Activated T-cell treated with anti-CD3 and anti-CD28 coated beads, Interleukin-2, amount 50 U/mL, for 72 hours (primary cell): ENCODE results near the gene RNPS1. TPM values are rescaled to one million over a fixed set of nuclear protein-coding genes. Genes with fewer than 3 reads are reported as not detected.
"Not testable (repeated sequence)": the region's sequence is repeated elsewhere in the genome, so short reads cannot be mapped to it uniquely, and the experiment has no call there.

ENCODE experiments used
- ATAC-seq, 2 donors: fragments of 150-1000 bp; cut with Tn5 transposase; replicated peaks in 1 of 2; 2 replicates each; pipeline ENCODE4 v1.10.0; 2021; ENCODE audit warnings: moderate library complexity in 2 of 2, mild to moderate bottlenecking in 1 of 2
- DNase-seq, 2 donors: peaks; one replicate each; pipeline ENCODE4 v3.0.0; 2021 to 2022; ENCODE audit warnings: mixed read lengths in 1 of 2
- H3K27ac Mint-ChIP-seq: one replicate; pipeline ENCODE4 v1.8.0; 2022; ENCODE audit warnings: mild to moderate bottlenecking, moderate library complexity, mixed read lengths
- H3K27me3 Mint-ChIP-seq: one replicate; pipeline ENCODE4 v1.8.0; 2022; ENCODE audit warnings: low read depth, mixed read lengths
- H3K36me3 Mint-ChIP-seq, 2 donors: one replicate each; pipeline ENCODE4 v1.8.0; 2022; ENCODE audit warnings: mixed read lengths in 2 of 2, mild to moderate bottlenecking in 1 of 2; ENCODE audit not compliant: insufficient read depth in 2 of 2
- H3K4me1 Mint-ChIP-seq: one replicate; pipeline ENCODE4 v1.8.0; 2022; ENCODE audit warnings: low read depth, mixed read lengths
- H3K4me3 Mint-ChIP-seq, 2 donors: one replicate each; pipeline ENCODE4 v1.8.0; 2022; ENCODE audit warnings: mild to moderate bottlenecking in 2 of 2, mixed read lengths in 2 of 2, moderate library complexity in 2 of 2
- H3K9me3 Mint-ChIP-seq, 2 donors: one replicate each; pipeline ENCODE4 v1.8.0; 2022; ENCODE audit warnings: mixed read lengths in 2 of 2
- total RNA-seq, 2 donors: library from RNA; stranded (reverse); gene quantifications; one replicate each; pipeline ENCODE4 v1.2.3, GENCODE V29; 2022

Gene RNPS1
- total RNA-seq, 2 donors from 2014 or later = 336 to 361 TPM

GRCh38 chr16:2242598-2242997 is 25.3 kb downstream of the RNPS1 start:
- peak overlapping the region; percentile 24 for H3K27ac Mint-ChIP-seq
- H3K27me3 Mint-ChIP-seq = no peaks in the 10 kb centered on the region
- no peak for DNase-seq
- ATAC-seq = no peak
- H3K36me3 Mint-ChIP-seq = peaks cover 0 to 1% of the 10 kb centered on the region in 2 donors
- no peaks in the 10 kb centered on the region for H3K4me1 Mint-ChIP-seq
- H3K9me3 Mint-ChIP-seq = no peaks in the 10 kb centered on the region
- H3K4me3 Mint-ChIP-seq = no peak overlapping the region

- H3K9me3 Mint-ChIP-seq, H3K4me1 Mint-ChIP-seq, H3K27me3 Mint-ChIP-seq, H3K27ac Mint-ChIP-seq, H3K4me3 Mint-ChIP-seq, H3K36me3 Mint-ChIP-seq, DNase-seq, ATAC-seq: not testable (repeated sequence)
Measured at GRCh38 chr16:2240331-2240730, 27.6 kb downstream of the RNPS1 start.

DNA sequence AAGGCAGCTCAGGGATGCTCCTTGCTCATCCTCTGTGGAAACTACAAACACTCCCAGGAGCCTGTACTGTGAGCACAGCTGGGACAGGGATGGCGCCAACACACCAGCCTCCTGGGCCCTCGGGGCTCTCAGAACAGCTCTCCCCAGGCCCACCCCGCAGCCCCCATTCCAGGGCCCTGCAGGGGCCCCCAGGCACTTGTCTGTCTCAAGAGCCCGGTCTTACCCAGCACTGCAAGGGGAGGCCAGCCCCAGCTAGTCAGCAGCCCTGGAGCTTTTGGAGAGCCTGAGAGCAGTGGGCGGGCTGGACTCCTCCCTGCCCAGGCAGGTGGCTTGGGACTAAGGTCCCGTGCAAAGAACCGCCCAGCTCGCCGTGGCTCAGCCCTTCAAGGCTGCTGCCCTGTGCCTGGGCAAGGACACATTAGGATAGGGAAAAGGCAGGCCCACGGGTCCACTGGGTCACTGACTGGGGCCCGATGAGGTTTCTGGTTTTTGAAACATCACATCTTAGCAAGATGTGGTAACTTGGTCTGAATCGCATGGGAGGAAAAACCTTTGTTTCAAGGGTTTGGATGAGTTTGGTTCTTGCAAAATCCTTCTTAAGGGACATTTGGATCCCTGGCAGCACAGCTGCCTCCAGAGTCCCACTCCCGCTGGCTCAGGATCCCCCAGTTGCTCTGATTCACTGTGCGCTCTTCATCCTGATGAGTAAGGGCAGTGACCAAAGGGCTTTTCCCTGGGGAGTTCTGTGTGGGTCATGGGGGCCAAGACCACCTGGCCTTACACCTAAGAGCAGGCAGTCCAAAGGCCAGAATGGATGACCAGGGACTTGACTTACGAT is 28.9 kb downstream of the RNPS1 start:
- H3K27me3 Mint-ChIP-seq = no peaks in the 10 kb centered on the region
- H3K9me3 Mint-ChIP-seq = no peaks in the 10 kb centered on the region
- ATAC-seq (peak in 1 of 2 donors; percentile 4), DNase-seq (no peak)
- no peaks in the 10 kb centered on the region for H3K4me1 Mint-ChIP-seq
- no peak overlapping the region for H3K4me3 Mint-ChIP-seq
- peaks cover 1 to 2% of the 10 kb centered on the region in 2 donors for H3K36me3 Mint-ChIP-seq
- no peak overlapping the region for H3K27ac Mint-ChIP-seq

DNA sequence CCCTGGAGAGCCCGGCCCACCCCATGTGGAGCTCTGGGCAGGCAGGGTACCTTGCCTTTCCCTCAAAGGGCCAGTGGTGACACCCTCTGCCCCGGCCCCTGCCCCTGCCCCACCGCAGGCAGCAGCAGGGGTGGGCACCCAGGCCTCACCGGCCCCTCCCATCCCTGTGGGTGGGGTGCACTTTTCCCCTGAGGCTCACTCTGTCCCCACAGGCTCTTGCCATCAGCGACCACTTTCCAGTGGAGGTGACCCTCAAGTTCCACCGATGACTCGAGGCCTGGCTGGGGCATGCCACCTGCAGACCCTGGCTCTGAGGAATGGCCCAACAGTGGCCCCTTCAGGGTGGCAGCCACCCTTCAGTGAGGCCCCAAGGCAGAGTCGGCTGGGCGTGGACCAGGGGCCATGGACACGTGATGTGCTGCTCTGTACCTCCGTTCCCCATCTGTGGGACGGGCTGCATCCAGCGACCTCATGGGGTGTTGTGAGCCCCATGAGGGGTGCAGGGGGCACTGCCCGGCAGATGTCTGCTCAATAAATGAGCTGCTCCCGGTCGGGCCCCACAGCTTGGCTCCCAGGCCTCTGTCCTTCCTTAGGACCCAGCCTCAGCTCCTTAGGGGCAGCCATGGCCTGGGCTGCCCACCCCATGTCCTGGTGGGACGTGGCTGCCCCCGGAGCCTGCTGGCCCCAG is 29.6 kb downstream of the RNPS1 start:
- peaks cover 2 to 4% of the 10 kb centered on the region in 2 donors for H3K36me3 Mint-ChIP-seq
- no peak overlapping the region for H3K4me3 Mint-ChIP-seq
- no peak overlapping the region for H3K27ac Mint-ChIP-seq
- DNase-seq (no peak), ATAC-seq (peak; percentile 3 to 4)
- no peaks in the 10 kb centered on the region for H3K9me3 Mint-ChIP-seq
- no peaks in the 10 kb centered on the region for H3K4me1 Mint-ChIP-seq
- H3K27me3 Mint-ChIP-seq = no peaks in the 10 kb centered on the region

GRCh38 chr16:2237493-2238149 is 30.3 kb downstream of the RNPS1 start:
- no peak for ATAC-seq
- H3K27me3 Mint-ChIP-seq = no peaks in the 10 kb centered on the region
- no peaks in the 10 kb centered on the region for H3K9me3 Mint-ChIP-seq
- H3K4me1 Mint-ChIP-seq = no peaks in the 10 kb centered on the region
- peaks cover 2 to 4% of the 10 kb centered on the region in 2 donors for H3K36me3 Mint-ChIP-seq
- no peak overlapping the region for H3K4me3 Mint-ChIP-seq
- H3K27ac Mint-ChIP-seq = no peak overlapping the region
- DNase-seq = no peak

- peaks cover 2 to 4% of the 10 kb centered on the region in 2 donors for H3K36me3 Mint-ChIP-seq
- no peak overlapping the region for H3K4me3 Mint-ChIP-seq
- H3K27me3 Mint-ChIP-seq = no peaks in the 10 kb centered on the region
- ATAC-seq (no peak), DNase-seq (no peak)
- H3K9me3 Mint-ChIP-seq = no peaks in the 10 kb centered on the region
- H3K27ac Mint-ChIP-seq = no peak overlapping the region
- H3K4me1 Mint-ChIP-seq = no peaks in the 10 kb centered on the region
Measured at GRCh38 chr16:2237102-2237482, 30.8 kb downstream of the RNPS1 start.

GRCh38 chr16:2236337-2237101 is 31.4 kb downstream of the RNPS1 start, which contains the start of gene DNASE1L2:
Gene DNASE1L2, plus strand, starts transcription at chr16:2236444. Its CDS starts 373 bp downstream, at chr16:2236817.
- no peak for DNase-seq
- Mint-ChIP-seq H3K36me3 (peaks cover 2 to 4% of the 10 kb centered on the region in 2 donors), H3K27ac (no peak within 1 kb of the TSS), H3K4me3 (no peak within 1 kb of the TSS), H3K9me3 (no peaks in the 10 kb centered on the region), H3K4me1 (no peaks in the 10 kb centered on the region), H3K27me3 (no peaks in the 10 kb centered on the region)
- ATAC-seq = peak in 1 of 2 donors; percentile 5

DNA sequence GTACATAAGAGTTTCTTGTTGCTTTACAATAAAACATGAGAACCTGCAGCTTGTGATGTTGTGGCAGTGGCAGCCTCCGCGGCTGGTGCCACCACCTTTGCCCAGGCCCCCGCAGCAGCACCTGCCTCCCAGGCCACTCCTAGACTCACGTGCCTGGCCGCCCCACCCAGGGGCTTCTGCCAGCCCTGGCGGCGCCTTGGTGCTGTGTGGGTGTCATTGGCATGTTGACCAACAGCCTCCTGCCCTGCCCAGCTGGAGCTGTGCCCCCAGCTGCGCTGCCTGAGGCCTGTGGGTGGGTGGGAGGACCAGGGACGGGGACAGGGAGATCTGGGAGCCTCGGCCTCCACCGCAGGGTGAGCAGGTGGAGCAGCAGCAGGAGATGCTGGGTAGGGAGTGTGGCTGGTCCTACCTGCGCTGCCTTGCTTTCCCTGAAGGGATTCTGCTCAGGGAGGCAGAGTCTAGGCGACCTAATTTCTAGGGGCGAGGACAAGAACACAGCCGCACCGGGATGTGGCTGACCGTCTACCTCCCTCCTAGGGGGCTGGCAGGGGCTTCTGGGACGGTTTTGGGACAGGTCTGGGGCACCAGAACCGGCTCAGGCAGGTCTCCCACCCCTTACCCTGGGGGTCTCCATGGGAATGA is 32.1 kb downstream of the RNPS1 start:
- DNase-seq = no peak
- Mint-ChIP-seq H3K9me3 (no peaks in the 10 kb centered on the region), H3K36me3 (peaks cover 2 to 4% of the 10 kb centered on the region in 2 donors), H3K27me3 (no peaks in the 10 kb centered on the region), H3K4me3 (no peak overlapping the region), H3K27ac (no peak overlapping the region), H3K4me1 (no peaks in the 10 kb centered on the region)
- peak in 1 of 2 donors; percentile 18 for ATAC-seq

DNA sequence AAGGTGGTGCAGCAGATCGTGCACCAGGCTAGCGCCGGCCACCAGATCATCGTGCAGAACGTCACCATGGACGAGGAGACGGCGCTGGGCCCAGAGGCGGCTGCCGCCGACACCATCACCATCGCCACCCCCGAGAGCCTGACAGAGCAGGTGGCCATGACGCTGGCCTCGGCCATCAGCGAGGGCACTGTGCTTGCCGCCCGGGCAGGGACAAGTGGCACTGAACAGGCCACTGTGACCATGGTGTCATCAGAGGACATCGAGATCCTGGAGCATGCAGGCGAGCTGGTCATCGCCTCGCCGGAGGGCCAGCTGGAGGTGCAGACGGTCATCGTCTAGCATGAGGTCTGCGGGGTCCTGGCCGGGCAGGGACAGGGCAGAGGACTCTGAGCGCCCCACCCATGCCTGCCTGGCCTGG is 32.7 kb downstream of the RNPS1 start:
- H3K27me3 Mint-ChIP-seq = no peaks in the 10 kb centered on the region
- H3K4me3 Mint-ChIP-seq = no peak overlapping the region
- peaks cover 2 to 4% of the 10 kb centered on the region in 2 donors for H3K36me3 Mint-ChIP-seq
- H3K9me3 Mint-ChIP-seq = no peaks in the 10 kb centered on the region
- no peak for DNase-seq
- no peak overlapping the region for H3K27ac Mint-ChIP-seq
- H3K4me1 Mint-ChIP-seq = no peaks in the 10 kb centered on the region
- ATAC-seq = peak in 1 of 2 donors; percentile 2

DNA sequence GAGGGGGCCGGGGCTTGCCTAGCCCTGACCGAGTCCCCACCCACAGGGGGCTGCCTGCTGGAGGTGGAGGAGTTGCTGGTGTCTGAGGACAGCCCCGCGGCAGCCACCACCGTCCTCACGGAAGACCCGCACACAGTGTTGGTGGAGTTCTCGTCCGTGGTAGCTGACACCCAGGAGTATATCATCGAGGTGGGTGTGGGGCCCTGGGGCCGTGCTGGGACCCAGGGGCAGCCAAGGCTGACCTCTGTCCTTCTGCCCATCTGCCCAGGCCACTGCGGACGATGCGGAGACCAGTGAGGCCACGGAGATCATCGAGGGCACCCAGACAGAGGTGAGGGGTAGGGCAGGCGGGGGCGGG is 33.1 kb downstream of the RNPS1 start:
- Mint-ChIP-seq H3K4me1 (no peaks in the 10 kb centered on the region), H3K4me3 (no peak overlapping the region), H3K9me3 (no peaks in the 10 kb centered on the region), H3K27ac (no peak overlapping the region), H3K27me3 (no peaks in the 10 kb centered on the region), H3K36me3 (peaks cover 2 to 4% of the 10 kb centered on the region in 2 donors)
- no peak for ATAC-seq
- DNase-seq = no peak

DNA sequence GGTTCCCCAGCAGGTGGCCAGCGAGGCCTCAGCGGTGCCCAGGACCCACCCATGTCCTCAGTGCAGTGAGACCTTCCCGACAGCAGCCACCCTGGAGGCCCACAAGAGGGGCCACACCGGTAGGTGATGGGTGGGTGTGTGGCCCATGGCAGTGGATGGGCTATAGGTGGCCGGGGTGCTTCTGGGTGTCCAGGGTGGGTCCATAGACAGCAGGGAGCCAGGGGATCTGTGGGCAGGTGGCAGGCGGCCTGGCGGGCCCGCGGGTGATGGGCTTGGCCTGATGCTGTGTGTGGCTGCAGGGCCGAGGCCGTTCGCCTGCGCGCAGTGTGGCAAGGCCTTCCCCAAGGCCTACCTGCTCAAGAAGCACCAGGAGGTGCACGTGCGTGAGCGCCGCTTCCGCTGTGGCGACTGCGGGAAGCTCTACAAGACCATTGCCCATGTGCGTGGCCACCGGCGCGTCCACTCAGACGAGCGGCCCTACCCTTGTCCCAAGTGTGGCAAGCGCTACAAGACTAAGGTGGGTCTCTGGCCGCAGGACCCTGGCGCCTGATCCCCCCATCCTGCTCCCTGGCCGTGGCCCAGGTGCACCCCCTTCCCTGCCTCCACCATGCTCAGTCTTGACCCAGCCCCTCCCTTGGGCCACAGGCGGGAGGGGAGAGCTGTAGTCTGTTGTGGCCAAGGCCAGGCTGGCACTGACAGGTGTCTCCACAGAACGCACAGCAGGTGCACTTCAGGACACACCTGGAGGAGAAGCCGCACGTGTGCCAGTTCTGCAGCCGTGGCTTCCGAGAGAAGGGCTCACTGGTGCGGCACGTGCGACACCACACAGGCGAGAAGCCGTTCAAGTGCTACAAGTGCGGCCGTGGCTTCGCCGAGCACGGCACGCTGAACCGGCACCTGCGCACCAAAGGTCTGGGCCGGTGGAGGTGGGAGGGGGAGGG is 33.8 kb downstream of the RNPS1 start:
- Mint-ChIP-seq H3K4me1 (no peaks in the 10 kb centered on the region), H3K9me3 (no peaks in the 10 kb centered on the region), H3K27ac (peak overlapping the region; percentile 22), H3K36me3 (peaks cover 2 to 4% of the 10 kb centered on the region in 2 donors), H3K4me3 (no peak overlapping the region), H3K27me3 (no peaks in the 10 kb centered on the region)
- ATAC-seq = no peak
- no peak for DNase-seq
